HG03066 (cell line): ENCODE results near the gene JKAMP.

Experiments
- ATAC-seq: cut with Tn5 transposase; IDR thresholded peaks from one replicate; pipeline ENCODE4 v1.9.1; 2021; ENCODE audit warnings: low read depth; ENCODE audit not compliant: unreplicated experiment

Gene JKAMP

GRCh38 chr14:59480166-59480565 lies 4.2 kb upstream of the JKAMP start:
- ATAC-seq = no peak

GRCh38 chr14:59481407-59481806 lies 2.9 kb upstream of the JKAMP start:
- ATAC-seq = no peak

- no peak for ATAC-seq
Measured at GRCh38 chr14:59481871-59482540, 2.3 kb upstream of the JKAMP start.

GRCh38 chr14:59482541-59483331 lies 1.6 kb upstream of the JKAMP start:
- no peak for ATAC-seq

GRCh38 chr14:59483363-59483762 lies 954 bp upstream of the JKAMP start:
- no peak for ATAC-seq

GRCh38 chr14:59484639-59485175 lies 390 bp downstream of the JKAMP start:
- peak; percentile 43 for ATAC-seq

- ATAC-seq = no peak
Measured at GRCh38 chr14:59490756-59491155, 6.4 kb downstream of the JKAMP start.

- no peak for ATAC-seq
Measured at GRCh38 chr14:59492384-59492783, 8.1 kb downstream of the JKAMP start.

GRCh38 chr14:59500732-59501131 lies 16.4 kb downstream of the JKAMP start:
- ATAC-seq = no peak

GRCh38 chr14:59503256-59503655 lies 18.9 kb downstream of the JKAMP start:
- ATAC-seq = no peak

GRCh38 chr14:59507063-59507751 lies 22.9 kb downstream of the JKAMP start:
- peak; percentile 81 for ATAC-seq

GRCh38 chr14:59507752-59508103 lies 23.4 kb downstream of the JKAMP start:
- no peak for ATAC-seq

GRCh38 chr14:59509101-59509500 lies 24.8 kb downstream of the JKAMP start:
- no peak for ATAC-seq

GRCh38 chr14:59510001-59510400 lies 25.7 kb downstream of the JKAMP start:
- ATAC-seq = no peak

GRCh38 chr14:59510966-59511365 lies 26.6 kb downstream of the JKAMP start:
- ATAC-seq = no peak

GRCh38 chr14:59511916-59512575 lies 27.7 kb downstream of the JKAMP start:
- no peak for ATAC-seq

GRCh38 chr14:59520224-59520623 lies 35.9 kb downstream of the JKAMP start:
- no peak for ATAC-seq

- no peak for ATAC-seq
Measured at GRCh38 chr14:59529189-59529588, 44.9 kb downstream of the JKAMP start.

GRCh38 chr14:59530349-59530748 lies 46.0 kb downstream of the JKAMP start:
- no peak for ATAC-seq

GRCh38 chr14:59532419-59532818 lies 48.1 kb downstream of the JKAMP start:
- no peak for ATAC-seq
